ENCODE data around the gene SLC26A11.
"Not testable (repeated sequence)": the region's sequence is repeated elsewhere in the genome, so short reads cannot be mapped to it uniquely, and the experiment has no call there.

SLC26A11 gene

GRCh38 chr17:80299350-80300100, 79.3 kb downstream of the SLC26A11 start:
- intact Hi-C loops (cut with micrococcal nuclease); H3K9me3 Mint-ChIP-seq; H3K4me1 Mint-ChIP-seq (ENCODE audit: low read depth); H3K27me3 Mint-ChIP-seq; H3K27ac Mint-ChIP-seq; H3K4me3 Mint-ChIP-seq: not testable (repeated sequence)
- H3K36me3 Mint-ChIP-seq (ENCODE audit: low read depth), result peaks cover 100% of the 10 kb centered on the region

GRCh38 chr17:80300756-80301155, 80.5 kb downstream of the SLC26A11 start:
- H3K4me3 Mint-ChIP-seq; H3K27me3 Mint-ChIP-seq; H3K4me1 Mint-ChIP-seq (ENCODE audit: low read depth); H3K9me3 Mint-ChIP-seq; H3K27ac Mint-ChIP-seq; intact Hi-C loops (cut with micrococcal nuclease): not testable (repeated sequence)
- H3K36me3 Mint-ChIP-seq (ENCODE audit: low read depth), result peaks cover 100% of the 10 kb centered on the region
